Stimulated activated CD4-positive, alpha-beta T cell treated with anti-CD3 and anti-CD28 coated beads, Interleukin-2, amount 100 ng/mL, for 48 hours (primary cell): Measurements from ENCODE around the gene IL17C.

Source experiments
- DNase-seq, 2 donors: peaks; one replicate each; pipeline ENCODE4 v3.0.0-alpha.2; 2020

The IL17C gene

DNA sequence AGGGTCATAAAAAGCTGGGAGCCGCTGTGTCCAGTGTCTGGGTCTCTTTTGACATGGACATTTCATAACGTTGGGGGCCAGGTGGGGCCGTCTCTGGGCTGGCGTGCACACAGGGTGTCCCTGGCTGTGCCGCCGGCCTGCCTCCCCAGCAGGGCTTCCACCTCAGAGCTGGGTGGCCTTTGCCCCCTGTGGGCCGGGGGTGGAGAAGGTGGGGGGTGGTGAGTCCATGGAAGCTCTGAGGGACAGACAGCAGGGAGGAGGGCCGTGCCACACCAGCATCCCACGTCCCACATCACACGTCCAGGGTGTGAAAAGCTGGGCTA is 48.8 kb downstream of the IL17C start:
- no peak for DNase-seq

DNA sequence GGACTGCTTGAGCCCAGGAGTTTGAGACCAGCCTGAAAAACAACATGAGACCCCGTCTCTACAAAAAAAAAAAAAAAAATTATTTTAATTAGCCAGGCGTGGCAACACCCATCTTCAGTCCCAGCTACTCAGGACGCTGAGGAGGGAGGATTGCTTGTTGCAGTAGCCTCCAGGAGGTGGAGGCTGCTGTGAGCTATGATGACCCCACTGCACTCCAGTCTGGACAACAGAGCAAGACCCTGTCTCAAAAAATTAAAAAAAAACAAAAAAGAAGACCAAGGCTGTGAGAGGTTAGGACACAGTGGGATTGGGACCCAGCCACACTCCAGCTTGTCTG is 49.3 kb downstream of the IL17C start:
- no peak for DNase-seq

DNA sequence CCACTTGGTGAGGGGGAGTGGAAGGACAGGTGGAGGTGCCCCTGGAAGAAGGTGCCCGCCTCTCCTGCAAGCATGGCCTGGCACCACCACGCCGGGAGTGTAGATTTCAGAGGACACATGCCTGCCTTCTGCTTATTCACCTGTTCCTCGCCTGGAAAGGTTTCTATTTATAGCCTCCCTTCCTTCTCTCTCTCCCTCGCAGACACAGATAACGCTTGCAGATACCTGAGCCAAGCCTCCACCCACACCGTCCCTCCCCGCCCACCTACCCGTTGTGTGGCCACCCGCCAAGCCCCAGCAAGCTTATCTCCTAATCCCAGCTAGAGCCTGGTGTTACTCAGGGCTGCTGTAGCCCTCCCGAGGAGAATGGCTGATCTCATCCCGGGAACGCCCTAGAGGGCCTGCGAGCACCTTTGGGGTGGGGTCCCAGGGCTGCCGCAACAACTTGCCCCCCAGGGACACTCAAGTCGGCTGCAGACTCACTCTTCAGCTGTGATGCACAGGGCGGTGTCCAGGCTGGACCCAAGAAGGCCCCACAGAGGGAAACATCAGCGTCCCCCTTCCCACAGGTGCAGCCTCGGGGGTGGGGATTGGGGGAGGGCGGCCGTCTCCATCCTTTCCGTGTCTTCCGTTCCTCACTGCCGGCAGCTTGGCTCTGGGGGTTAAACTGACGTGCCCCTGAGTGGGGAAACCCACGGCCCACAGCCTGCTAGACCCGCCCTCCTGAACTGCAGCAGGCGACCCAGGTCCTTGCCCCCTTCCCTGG is 49.8 kb downstream of the IL17C start:
- no peak for DNase-seq
